ENCODE measurements around the gene RSBN1. TPM values are rescaled to one million over a fixed set of nuclear protein-coding genes. Genes with fewer than 3 reads are reported as not detected.
A peak's percentile ranks its signal among the peaks of the same experiment; 100 is the strongest.

The RSBN1 gene
- total and polyA plus RNA-seq, 9 of the 15 experiments (the other 6 are each of a cell fraction or from before 2014, with no cell fraction given) = 4.5 to 24.3 (median 13.0) TPM

- no peak for TF ChIP-seq TSHZ1 (CRISPR knock-in tag; IDR thresholded peaks at IDR 0.05)
- TF ChIP-seq CHD2 (IDR thresholded peaks at IDR 0.05; ENCODE audit: low read depth, low read length) = no peak
- TF ChIP-seq BACH1 (tag; IDR thresholded peaks at IDR 0.05) = 0 out of 2 replicates have a peak, but pooled peaks have one; percentile 59
- TF ChIP-seq FIP1L1 (IDR thresholded peaks at IDR 0.05; ENCODE audit: low read depth, low read length, poor library complexity, severe bottlenecking) = no peak
- peak; percentile 99 for TF ChIP-seq SPI1 (IDR thresholded peaks at IDR 0.05; ENCODE audit: borderline replicate concordance, low read depth, low read length)
- no peak for TF ChIP-seq ZNF586 (CRISPR knock-in tag; conservative IDR thresholded peaks at IDR 0.05)
- no peak for TF ChIP-seq TARDBP (IDR thresholded peaks at IDR 0.05)
- peak in 1 of 2 experiments; percentile 41; a peak in 1 of 4 replicates for TF ChIP-seq TRIM24 (IDR thresholded peaks at IDR 0.05)
- TF ChIP-seq ZNF253 (CRISPR knock-in tag; conservative IDR thresholded peaks at IDR 0.05) = no peak
- TF ChIP-seq ZFP36 (IDR thresholded peaks at IDR 0.05; ENCODE audit: low read depth, low read length, partially characterized antibody) = peak; percentile 28
- TF ChIP-seq GABPB2 (CRISPR knock-in tag; conservative IDR thresholded peaks at IDR 0.05) = no peak
- TF ChIP-seq ESRRA (IDR thresholded peaks at IDR 0.05; ENCODE audit: borderline replicate concordance, low read depth) = no peak
- TF ChIP-seq SMAD3 (CRISPR knock-in tag; conservative IDR thresholded peaks at IDR 0.05) = no peak
- TF ChIP-seq, protein P1, sequence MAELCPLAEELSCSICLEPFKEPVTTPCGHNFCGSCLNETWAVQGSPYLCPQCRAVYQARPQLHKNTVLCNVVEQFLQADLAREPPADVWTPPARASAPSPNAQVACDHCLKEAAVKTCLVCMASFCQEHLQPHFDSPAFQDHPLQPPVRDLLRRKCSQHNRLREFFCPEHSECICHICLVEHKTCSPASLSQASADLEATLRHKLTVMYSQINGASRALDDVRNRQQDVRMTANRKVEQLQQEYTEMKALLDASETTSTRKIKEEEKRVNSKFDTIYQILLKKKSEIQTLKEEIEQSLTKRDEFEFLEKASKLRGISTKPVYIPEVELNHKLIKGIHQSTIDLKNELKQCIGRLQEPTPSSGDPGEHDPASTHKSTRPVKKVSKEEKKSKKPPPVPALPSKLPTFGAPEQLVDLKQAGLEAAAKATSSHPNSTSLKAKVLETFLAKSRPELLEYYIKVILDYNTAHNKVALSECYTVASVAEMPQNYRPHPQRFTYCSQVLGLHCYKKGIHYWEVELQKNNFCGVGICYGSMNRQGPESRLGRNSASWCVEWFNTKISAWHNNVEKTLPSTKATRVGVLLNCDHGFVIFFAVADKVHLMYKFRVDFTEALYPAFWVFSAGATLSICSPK (IDR thresholded peaks at IDR 0.05; ENCODE audit: borderline replicate concordance) = no peak
- no peak for TF ChIP-seq CBFA2T2 (conservative IDR thresholded peaks at IDR 0.05)
- TF ChIP-seq NFATC3 (IDR thresholded peaks at IDR 0.05) = no peak
- TF ChIP-seq ILK (tag; IDR thresholded peaks at IDR 0.05; ENCODE audit: borderline replicate concordance, low read depth) = no peak
- 0 out of 4 replicates have a peak, but pooled peaks of 1 of the 2 experiments have one; percentile 21 for TF ChIP-seq NRF1 (conservative IDR thresholded peaks at IDR 0.05 in 1 of 2, IDR thresholded peaks at IDR 0.05 in 1 of 2)
- TF ChIP-seq, protein P2, sequence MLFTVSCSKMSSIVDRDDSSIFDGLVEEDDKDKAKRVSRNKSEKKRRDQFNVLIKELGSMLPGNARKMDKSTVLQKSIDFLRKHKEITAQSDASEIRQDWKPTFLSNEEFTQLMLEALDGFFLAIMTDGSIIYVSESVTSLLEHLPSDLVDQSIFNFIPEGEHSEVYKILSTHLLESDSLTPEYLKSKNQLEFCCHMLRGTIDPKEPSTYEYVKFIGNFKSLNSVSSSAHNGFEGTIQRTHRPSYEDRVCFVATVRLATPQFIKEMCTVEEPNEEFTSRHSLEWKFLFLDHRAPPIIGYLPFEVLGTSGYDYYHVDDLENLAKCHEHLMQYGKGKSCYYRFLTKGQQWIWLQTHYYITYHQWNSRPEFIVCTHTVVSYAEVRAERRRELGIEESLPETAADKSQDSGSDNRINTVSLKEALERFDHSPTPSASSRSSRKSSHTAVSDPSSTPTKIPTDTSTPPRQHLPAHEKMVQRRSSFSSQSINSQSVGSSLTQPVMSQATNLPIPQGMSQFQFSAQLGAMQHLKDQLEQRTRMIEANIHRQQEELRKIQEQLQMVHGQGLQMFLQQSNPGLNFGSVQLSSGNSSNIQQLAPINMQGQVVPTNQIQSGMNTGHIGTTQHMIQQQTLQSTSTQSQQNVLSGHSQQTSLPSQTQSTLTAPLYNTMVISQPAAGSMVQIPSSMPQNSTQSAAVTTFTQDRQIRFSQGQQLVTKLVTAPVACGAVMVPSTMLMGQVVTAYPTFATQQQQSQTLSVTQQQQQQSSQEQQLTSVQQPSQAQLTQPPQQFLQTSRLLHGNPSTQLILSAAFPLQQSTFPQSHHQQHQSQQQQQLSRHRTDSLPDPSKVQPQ (CRISPR knock-in tag; IDR thresholded peaks at IDR 0.05; ENCODE audit: borderline replicate concordance) = no peak
- TF ChIP-seq SREBF2 (CRISPR knock-in tag; IDR thresholded peaks at IDR 0.05) = no peak
- TF ChIP-seq NCOA2 (IDR thresholded peaks at IDR 0.05; ENCODE audit: partially characterized antibody in 2 of 2) = no peak
These were observed 28.8 kb downstream of the RSBN1 start (continued) for GRCh38 chr1:113783254-113784103.
